GDM1 (cell line): ENCODE results near the gene TGFBR2.

ENCODE experiments used
- DNase-seq: peaks from one replicate; lab custom pipeline; 2025; lab: John Stamatoyannopoulos, UW

Gene TGFBR2

GRCh38 chr3:30602946-30603345 is 3.5 kb upstream of the TGFBR2 start:
- DNase-seq: no peak

DNA sequence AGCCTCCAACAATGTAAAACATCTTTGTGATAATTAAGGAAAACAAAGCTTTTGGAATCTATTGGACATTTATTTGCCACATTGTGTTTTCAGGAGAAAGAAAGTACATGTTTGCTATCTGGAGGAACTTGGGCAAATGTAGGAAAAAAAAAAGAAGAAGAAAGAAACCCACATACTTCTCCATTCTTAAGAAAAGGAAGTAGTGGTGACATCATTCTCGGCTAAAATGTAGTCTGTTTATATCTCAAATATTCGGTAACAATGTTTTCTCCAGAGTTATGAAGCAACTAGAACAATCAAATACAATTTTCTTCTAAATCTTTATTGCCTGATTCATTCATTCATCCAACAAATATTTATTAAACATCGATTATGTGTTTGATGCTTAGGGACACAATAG is 2.3 kb upstream of the TGFBR2 start:
- no peak for DNase-seq

GRCh38 chr3:30604558-30604957 is 1.8 kb upstream of the TGFBR2 start:
- peak; percentile 42 for DNase-seq

- DNase-seq: no peak
Observed at GRCh38 chr3:30605005-30605404, 1.4 kb upstream of the TGFBR2 start.

- no peak for DNase-seq
Observed at GRCh38 chr3:30605706-30606300, 598 bp upstream of the TGFBR2 start.

- DNase-seq: peak; percentile 44
Observed at GRCh38 chr3:30607032-30607833, 832 bp downstream of the TGFBR2 start.

GRCh38 chr3:30608598-30608947 is 2.2 kb downstream of the TGFBR2 start:
- DNase-seq: no peak

DNA sequence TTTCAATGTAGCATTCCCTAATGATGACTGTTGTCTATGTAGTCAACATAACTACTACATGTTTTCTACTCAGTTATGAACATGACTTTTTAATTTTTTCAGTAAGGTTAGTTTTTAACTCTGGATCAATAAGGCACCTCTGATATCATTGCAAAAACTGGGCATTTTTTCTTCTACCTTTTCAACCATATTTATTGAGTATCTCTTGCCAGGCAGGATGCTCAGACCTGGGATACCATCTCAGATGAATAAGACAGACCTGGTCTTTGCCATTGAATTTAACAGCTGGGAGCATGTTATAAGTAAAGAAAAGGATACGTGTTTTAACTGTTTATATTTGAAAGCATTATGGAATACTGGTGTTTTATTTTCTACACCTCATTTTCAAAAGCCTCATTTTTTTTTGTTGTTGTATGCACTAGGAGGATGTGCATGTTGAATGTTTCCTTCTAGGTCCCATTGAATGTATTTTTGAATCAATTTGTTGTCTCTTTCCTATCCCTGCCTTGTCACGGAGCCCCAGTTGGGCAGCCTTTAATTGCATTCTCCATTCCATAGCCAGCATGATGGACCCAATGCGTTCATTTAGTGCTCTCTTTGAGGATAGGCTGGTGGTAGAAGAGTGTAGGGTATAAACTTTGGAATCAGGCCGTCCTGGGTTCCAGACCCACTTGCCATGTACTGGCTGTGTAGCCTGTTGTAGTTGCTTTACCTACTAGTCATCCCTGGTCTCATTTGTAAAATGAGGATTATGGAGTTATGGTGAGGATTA is 3.7 kb downstream of the TGFBR2 start:
- no peak for DNase-seq

- no peak for DNase-seq
Observed at GRCh38 chr3:30610702-30611368, 4.4 kb downstream of the TGFBR2 start.

DNA sequence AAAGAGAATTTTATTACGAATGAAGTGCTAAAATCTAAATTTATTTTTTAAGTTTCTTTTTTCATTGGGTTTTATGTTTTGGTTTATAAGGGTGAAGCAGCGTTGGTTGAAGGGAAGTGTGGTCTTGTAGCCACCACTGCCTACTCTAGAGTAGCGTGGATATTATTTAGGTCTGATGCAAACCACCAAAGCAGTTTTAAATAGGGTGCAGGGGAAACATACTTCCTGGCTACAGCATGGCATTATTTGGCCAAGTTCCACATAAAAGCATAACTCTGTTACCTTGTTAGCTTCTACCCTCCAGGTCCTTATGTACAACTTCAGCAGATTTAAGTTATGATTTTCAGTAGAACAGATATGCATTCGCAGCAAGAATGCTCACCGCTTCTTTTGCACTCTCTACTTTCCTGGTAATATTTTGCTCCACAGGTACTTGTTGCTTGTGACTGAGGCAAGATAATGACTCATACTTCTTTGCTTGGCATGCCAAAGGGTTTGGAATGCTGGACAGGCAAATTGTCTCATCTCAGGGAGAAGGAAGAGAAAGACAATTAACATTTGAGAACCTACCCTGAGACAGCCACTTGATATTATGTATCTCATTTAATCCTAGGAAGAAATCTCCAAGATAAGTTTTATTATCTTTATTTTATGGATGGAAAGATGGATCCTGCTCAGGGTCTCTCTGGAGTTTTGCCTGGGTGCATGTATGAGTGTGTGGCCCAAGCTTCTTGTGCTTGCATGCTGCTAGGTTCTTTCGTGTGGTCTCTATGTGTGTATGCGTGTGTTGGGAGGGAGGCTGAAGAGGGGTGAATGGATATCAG is 5.4 kb downstream of the TGFBR2 start:
- DNase-seq: peak; percentile 34

DNA sequence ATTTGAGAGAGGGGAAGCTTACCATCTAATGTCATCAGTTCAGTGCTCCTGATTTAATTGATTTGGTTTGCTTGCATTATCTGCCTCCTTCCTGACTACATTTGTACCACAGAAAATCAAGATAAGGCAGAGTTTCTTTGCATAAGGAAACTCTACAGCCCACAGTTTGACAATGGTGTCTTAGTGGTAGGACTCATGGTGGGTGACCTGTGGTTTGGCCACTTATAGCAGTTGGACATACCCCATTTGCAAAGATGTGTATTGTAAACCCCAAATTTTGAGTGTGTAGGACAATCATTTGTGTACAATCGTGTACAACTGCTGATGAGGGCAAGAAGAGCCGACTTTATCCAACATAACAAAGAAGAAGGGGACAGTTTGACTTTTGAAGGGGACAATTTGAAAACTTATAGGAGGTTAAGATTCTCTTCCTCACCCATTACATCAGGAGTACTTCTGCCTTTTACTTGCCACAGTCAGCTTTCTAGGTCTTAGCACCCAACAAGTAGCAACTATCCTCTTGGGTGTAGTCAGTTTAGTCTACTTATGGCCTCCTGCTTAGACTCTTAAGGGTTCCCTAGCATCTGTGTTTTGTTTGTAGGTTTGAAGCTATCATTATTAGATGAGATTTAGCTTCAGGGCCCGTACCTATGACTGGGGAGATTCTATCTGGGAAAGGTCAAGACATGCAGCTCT is 6.2 kb downstream of the TGFBR2 start:
- no peak for DNase-seq

GRCh38 chr3:30613133-30613825 is 6.9 kb downstream of the TGFBR2 start:
- DNase-seq: no peak

GRCh38 chr3:30614373-30614772 is 8.0 kb downstream of the TGFBR2 start:
- DNase-seq: no peak

DNA sequence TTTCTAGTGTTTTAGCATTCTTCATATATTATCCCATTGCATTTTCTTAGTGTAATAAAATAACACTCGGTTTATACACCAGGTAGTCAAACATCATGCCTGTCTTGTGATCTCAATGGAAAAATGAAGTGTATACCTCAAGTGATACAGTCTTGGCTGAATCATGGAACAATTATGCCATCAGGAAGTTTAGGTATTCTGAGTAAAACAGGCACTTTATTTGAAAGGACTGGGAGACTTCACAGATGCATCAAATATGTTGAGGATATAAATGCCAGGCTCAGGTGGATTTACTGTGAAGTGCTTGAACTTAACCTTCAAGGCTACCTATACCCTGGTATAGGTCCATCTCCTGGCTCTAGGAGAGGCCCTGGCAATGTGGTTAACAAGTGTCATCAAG is 8.5 kb downstream of the TGFBR2 start:
- DNase-seq: no peak

- DNase-seq: no peak
Observed at GRCh38 chr3:30615615-30616346, 9.4 kb downstream of the TGFBR2 start.

GRCh38 chr3:30616347-30617027 is 10.1 kb downstream of the TGFBR2 start:
- DNase-seq: no peak

GRCh38 chr3:30617069-30617468 is 10.7 kb downstream of the TGFBR2 start:
- DNase-seq: no peak

GRCh38 chr3:30617653-30618052 is 11.3 kb downstream of the TGFBR2 start:
- DNase-seq: no peak

DNA sequence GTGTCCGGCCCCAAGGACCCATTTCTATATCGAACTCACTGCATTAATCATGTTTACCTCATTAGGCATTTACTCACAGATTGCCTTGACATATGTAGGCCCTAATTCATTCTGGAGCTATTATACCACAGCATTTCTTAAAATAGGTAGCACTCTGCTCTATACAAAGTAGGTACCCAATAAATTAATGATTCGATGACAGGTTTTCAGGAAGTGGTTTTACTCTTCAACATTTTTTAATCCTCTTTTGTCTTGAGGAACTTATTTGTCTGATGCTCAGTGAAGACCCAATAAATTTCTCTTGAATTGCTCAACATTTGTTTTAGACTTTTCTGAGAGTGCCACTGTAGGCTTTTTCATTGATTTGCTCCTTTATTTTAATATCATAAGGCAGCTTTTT is 12.1 kb downstream of the TGFBR2 start:
- DNase-seq: no peak
